HepG2 (cell line): Measurements from ENCODE around the gene OLFM1.

ENCODE experiments used
- CREB1 ChIP-seq, 2 experiments: fragments of 450-650 bp in 1 of 2; IDR thresholded peaks; 2 replicates each; pipeline ENCODE4 v1.6.1; 2016 to 2017; ENCODE audit warnings: control low read depth in 1 of 2, mild to moderate bottlenecking in 1 of 2, missing compliant biosample characterization in 1 of 2, missing genetic modification characterization in 1 of 2
- CTCF ChIP-seq: sonication (generic); formaldehyde crosslinking; IDR thresholded peaks from 2 replicates; pipeline ENCODE4 v1.5.0; 2020; ENCODE audit warnings: mild to moderate bottlenecking, missing genetic modification reagents, moderate library complexity
- JUND ChIP-seq: sonication (generic); formaldehyde crosslinking; IDR thresholded peaks from 2 replicates; pipeline ENCODE4 v1.8.0; 2022; ENCODE audit warnings: mild to moderate bottlenecking, missing genetic modification reagents
- MXI1 ChIP-seq: IDR thresholded peaks from 3 replicates; pipeline ENCODE4 v1.6.1; 2012; ENCODE audit warnings: low read depth, low read length, inconsistent platforms, borderline replicate concordance
- MYNN ChIP-seq: sonication (generic); formaldehyde crosslinking; IDR thresholded peaks from 2 replicates; pipeline ENCODE4 v1.4.0; 2020; ENCODE audit warnings: mild to moderate bottlenecking, low read depth, missing genetic modification reagents
- TAF1 ChIP-seq: sonication (generic); formaldehyde crosslinking; IDR thresholded peaks from 2 replicates; pipeline ENCODE4 v1.4.0; 2020; ENCODE audit warnings: missing genetic modification reagents
- TBP ChIP-seq: sonication (generic); formaldehyde crosslinking; IDR thresholded peaks from 2 replicates; pipeline ENCODE4 v1.5.0; 2020; ENCODE audit warnings: missing genetic modification reagents
- TP53 ChIP-seq: sonication (generic); formaldehyde crosslinking; conservative IDR thresholded peaks from 2 replicates; pipeline ENCODE4 v1.4.0; 2020; ENCODE audit warnings: missing genetic modification reagents
- ZFP36 ChIP-seq: fragments of 150-350 bp; IDR thresholded peaks from 2 replicates; pipeline ENCODE4 v1.6.1; 2018; ENCODE audit warnings: borderline replicate concordance, low read length, low read depth; ENCODE audit not compliant: partially characterized antibody
- ZNF556 ChIP-seq: sonication (generic); formaldehyde crosslinking; IDR thresholded peaks from 2 replicates; pipeline ENCODE4 v1.4.0; 2020; ENCODE audit warnings: mild to moderate bottlenecking, missing genetic modification reagents, borderline replicate concordance

DNA sequence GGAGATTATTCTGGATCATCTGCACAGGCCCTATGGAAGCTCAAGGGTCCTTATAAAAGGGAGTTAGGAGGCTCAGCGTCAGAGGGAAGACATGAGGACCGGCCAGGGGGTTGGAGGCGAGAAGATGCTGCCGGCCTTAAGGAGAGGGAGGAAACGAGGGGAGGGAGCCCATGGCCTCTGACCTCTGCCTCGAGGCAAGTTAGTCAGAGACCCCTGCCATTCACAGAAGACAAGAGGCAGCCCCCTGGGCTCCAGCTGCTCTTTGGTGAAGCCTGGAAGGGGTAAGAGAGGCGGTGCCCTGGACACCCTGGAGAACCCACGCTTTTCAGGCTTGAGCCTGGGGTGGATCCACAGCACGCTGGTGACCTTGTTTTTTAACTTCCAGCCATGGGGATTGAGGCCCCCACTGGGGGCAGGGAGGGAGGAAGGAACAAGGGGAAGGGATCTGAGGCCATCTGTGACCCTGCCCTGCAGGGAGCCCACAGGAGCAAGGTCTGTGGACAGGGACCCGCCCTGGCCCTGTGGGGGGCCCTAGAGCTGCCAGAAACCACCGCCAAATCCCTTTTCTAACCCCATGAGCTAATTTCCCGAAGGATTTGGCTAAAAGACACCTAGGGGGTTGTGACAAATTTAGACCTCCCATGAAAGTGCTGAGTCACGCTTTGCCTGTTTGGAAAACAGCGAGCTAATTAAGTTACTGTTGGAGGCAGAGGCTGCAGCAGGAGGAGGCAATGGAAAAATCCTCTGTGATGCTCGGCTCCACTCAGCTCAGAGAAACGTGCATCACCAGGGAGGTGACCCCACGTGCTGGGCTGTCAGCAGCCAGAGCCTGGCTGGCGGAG is 49.7 kb downstream of the OLFM1 start:
- TF ChIP-seq TBP (CRISPR knock-in tag) (no peak), MYNN (CRISPR knock-in tag) (no peak), TP53 (CRISPR knock-in tag) (no peak), ZFP36 (no peak), JUND (no peak), TAF1 (CRISPR knock-in tag) (no peak), ZNF556 (no peak), CREB1 (IDR thresholded peaks at IDR 0.05) (no peak), CREB1 (CRISPR knock-in tag; IDR thresholded peaks at IDR 0.05) (no peak), CTCF (CRISPR knock-in tag) (no peak), MXI1 (no peak)
